HUES48 (cell line): ENCODE results near the gene FMNL3.
"Not testable (repeated sequence)": the region's sequence is repeated elsewhere in the genome, so short reads cannot be mapped to it uniquely, and the experiment has no call there.

Source experiments
- H3K27ac ChIP-seq: one replicate; pipeline ENCODE4 v1.7.0; 2013; ENCODE audit warnings: low read depth, low read length, inconsistent platforms
- H3K27me3 ChIP-seq: 2 replicates; pipeline ENCODE4 v1.6.1; 2013; ENCODE audit warnings: mild to moderate bottlenecking, low read length; ENCODE audit not compliant: control insufficient read depth, insufficient read depth
- H3K36me3 ChIP-seq: 2 replicates; pipeline ENCODE4 v1.6.1; 2013; ENCODE audit warnings: low read length; ENCODE audit not compliant: control insufficient read depth, insufficient read depth
- H3K4me1 ChIP-seq: 2 replicates; pipeline ENCODE4 v1.6.1; 2013; ENCODE audit warnings: mild to moderate bottlenecking, low read length; ENCODE audit not compliant: control insufficient read depth, insufficient read depth
- H3K4me3 ChIP-seq: 2 replicates; pipeline ENCODE4 v1.5.1; 2013; ENCODE audit warnings: mild to moderate bottlenecking, low read depth, low read length
- H3K9ac ChIP-seq: 2 replicates; pipeline ENCODE4 v1.6.1; 2013; ENCODE audit warnings: mild to moderate bottlenecking, low read depth, low read length, moderate library complexity
- H3K9me3 ChIP-seq: 2 replicates; pipeline ENCODE4 v1.6.1; 2013; ENCODE audit warnings: low read length; ENCODE audit not compliant: control insufficient read depth, insufficient read depth

Gene FMNL3

DNA sequence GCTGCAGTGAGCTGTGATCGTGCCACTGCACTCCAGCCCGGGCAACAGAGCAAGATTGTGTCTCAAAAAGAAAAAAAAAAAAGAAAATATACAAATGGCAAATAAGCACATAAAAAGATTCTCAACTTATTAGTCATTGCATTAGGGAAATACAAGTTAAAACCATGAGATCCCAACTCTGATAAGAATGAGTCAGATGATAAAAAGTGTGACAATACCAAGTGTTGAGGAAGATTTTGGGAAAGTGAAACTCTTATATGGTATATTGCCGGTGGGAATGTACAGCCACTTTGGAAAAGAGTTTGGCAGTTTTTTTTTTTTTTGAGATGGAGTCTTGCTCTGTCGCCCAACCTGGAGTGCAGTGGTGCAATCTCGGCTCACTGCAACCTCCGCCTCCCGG, 91.5 kb downstream of the FMNL3 start:
- Histone ChIP-seq H3K36me3 (no peaks in the 10 kb centered on the region), H3K9ac (no peak overlapping the region), H3K9me3 (no peaks in the 10 kb centered on the region), H3K4me1 (peaks cover 7% of the 10 kb centered on the region; the same call in 1 of the 2 replicates), H3K27me3 (no peaks in the 10 kb centered on the region), H3K27ac (no peak overlapping the region), H3K4me3 (no peak overlapping the region)

DNA sequence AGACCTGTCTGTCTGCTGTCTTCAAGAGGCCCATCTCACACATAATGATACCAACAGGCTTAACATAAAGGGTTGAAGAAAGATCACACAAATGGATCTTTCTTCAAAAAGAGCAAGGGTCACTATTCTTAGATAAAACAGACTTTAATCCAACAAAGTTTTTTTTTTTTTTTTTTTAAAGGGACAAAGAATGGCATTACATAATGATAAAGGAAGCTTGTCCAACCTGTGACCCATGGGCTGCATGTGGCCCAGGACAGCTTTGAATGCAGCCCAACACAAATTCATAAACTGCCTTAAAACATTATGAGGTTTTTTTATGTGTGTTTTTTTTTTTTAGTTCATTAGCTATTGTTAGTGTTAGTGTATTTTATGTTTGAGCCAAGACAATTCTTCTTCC, 95.0 kb downstream of the FMNL3 start:
- Histone ChIP-seq H3K36me3 (no peaks in the 10 kb centered on the region), H3K4me1 (no peaks in the 10 kb centered on the region), H3K9ac (no peak overlapping the region), H3K4me3 (no peak overlapping the region), H3K27ac (no peak overlapping the region), H3K27me3 (no peaks in the 10 kb centered on the region), H3K9me3 (no peaks in the 10 kb centered on the region)

DNA sequence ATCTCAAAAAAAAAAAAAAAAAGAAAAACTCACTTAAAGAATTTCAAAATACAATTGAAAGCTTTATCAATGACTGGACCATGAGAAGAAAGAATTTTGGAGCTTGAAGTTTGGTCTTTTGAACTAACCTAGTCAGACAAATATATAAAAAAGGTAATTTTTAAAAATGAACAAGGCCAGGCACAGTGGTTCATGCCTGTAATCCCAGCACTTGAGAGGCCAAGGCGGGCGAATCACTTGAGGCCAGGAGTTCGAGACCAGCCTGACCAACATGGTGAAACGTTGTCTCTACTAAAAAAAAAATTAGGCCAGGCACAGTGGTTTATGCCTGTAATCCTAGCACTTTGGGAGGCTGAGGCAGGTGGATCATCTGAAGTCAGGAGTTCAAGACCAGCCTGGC, 96.4 kb downstream of the FMNL3 start:
- H3K4me3 ChIP-seq, H3K9me3 ChIP-seq, H3K9ac ChIP-seq, H3K27ac ChIP-seq, H3K4me1 ChIP-seq, H3K36me3 ChIP-seq, H3K27me3 ChIP-seq: not testable (repeated sequence)

GRCh38 chr12:49609875-49610154, 97.4 kb downstream of the FMNL3 start:
- Histone ChIP-seq H3K36me3 (no peaks in the 10 kb centered on the region), H3K9me3 (no peaks in the 10 kb centered on the region), H3K9ac (no peak overlapping the region), H3K4me3 (no peak overlapping the region), H3K27ac (no peak overlapping the region), H3K4me1 (no peaks in the 10 kb centered on the region), H3K27me3 (no peaks in the 10 kb centered on the region)

GRCh38 chr12:49609059-49609874, 97.9 kb downstream of the FMNL3 start:
- Histone ChIP-seq H3K9ac (no peak overlapping the region), H3K36me3 (no peaks in the 10 kb centered on the region), H3K4me3 (no peak overlapping the region), H3K27ac (no peak overlapping the region), H3K4me1 (no peaks in the 10 kb centered on the region), H3K9me3 (no peaks in the 10 kb centered on the region), H3K27me3 (no peaks in the 10 kb centered on the region; the same call in 1 of the 2 replicates)

- H3K27ac ChIP-seq, H3K27me3 ChIP-seq, H3K4me3 ChIP-seq, H3K36me3 ChIP-seq, H3K9me3 ChIP-seq, H3K9ac ChIP-seq, H3K4me1 ChIP-seq: not testable (repeated sequence)
Observed at GRCh38 chr12:49605539-49605938, 101.7 kb downstream of the FMNL3 start, which contains the start of gene FAM186B. TSS of gene FAM186B (minus strand) at chr12:49605639. CDS start at chr12:49605477, 162 bp downstream.

GRCh38 chr12:49604856-49605255, 102.3 kb downstream of the FMNL3 start:
- Histone ChIP-seq H3K9ac (no peak overlapping the region), H3K4me1 (no peaks in the 10 kb centered on the region)

GRCh38 chr12:49603721-49604120, 103.5 kb downstream of the FMNL3 start:
- Histone ChIP-seq H3K27ac (no peak overlapping the region), H3K36me3 (no peaks in the 10 kb centered on the region), H3K4me3 (no peak overlapping the region), H3K27me3 (no peaks in the 10 kb centered on the region; the same call in 1 of the 2 replicates), H3K4me1 (no peaks in the 10 kb centered on the region), H3K9me3 (no peaks in the 10 kb centered on the region), H3K9ac (no peak overlapping the region)

More at GRCh38 chr12:49604856-49605255, 102.3 kb downstream of the FMNL3 start:
- H3K27ac ChIP-seq, result no peak overlapping the region
- H3K9me3 ChIP-seq, result no peaks in the 10 kb centered on the region
- H3K27me3 ChIP-seq, result no peaks in the 10 kb centered on the region; the same call in 1 of the 2 replicates
- no peak overlapping the region for H3K4me3 ChIP-seq
- no peaks in the 10 kb centered on the region for H3K36me3 ChIP-seq

DNA sequence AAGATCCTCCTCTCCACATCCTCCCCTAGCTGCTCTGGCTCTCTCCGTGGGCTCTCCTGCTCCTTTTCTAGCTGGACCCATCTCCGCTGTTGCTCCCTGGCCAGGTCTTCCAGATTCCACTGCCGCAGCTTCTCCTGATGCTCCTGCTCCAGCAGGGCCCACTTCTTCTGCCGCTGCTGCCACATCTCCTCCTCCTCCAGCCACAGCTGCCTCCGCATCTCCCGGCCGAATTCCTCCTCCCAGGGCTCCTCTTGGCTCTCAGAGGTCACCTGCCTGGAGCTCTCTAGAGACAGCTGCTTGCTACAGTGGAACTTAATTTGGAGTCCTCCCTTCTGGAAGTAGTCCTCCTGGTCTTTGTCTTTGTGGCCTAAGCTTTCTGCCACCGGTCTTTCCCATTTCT, 107.2 kb downstream of the FMNL3 start:
- H3K27ac ChIP-seq, result no peak overlapping the region
- H3K36me3 ChIP-seq, result no peaks in the 10 kb centered on the region
- no peak overlapping the region for H3K4me3 ChIP-seq
- H3K9ac ChIP-seq, result no peak overlapping the region
- no peaks in the 10 kb centered on the region; the same call in 1 of the 2 replicates for H3K27me3 ChIP-seq
- no peaks in the 10 kb centered on the region for H3K9me3 ChIP-seq
- no peaks in the 10 kb centered on the region for H3K4me1 ChIP-seq

- no peaks in the 10 kb centered on the region for H3K36me3 ChIP-seq
- H3K4me1 ChIP-seq, result no peaks in the 10 kb centered on the region
- H3K27ac ChIP-seq, result no peak overlapping the region
- no peak overlapping the region for H3K4me3 ChIP-seq
- no peak overlapping the region for H3K9ac ChIP-seq
- no peaks in the 10 kb centered on the region for H3K27me3 ChIP-seq
- no peaks in the 10 kb centered on the region for H3K9me3 ChIP-seq
Observed at GRCh38 chr12:49598527-49598926, 108.7 kb downstream of the FMNL3 start.

DNA sequence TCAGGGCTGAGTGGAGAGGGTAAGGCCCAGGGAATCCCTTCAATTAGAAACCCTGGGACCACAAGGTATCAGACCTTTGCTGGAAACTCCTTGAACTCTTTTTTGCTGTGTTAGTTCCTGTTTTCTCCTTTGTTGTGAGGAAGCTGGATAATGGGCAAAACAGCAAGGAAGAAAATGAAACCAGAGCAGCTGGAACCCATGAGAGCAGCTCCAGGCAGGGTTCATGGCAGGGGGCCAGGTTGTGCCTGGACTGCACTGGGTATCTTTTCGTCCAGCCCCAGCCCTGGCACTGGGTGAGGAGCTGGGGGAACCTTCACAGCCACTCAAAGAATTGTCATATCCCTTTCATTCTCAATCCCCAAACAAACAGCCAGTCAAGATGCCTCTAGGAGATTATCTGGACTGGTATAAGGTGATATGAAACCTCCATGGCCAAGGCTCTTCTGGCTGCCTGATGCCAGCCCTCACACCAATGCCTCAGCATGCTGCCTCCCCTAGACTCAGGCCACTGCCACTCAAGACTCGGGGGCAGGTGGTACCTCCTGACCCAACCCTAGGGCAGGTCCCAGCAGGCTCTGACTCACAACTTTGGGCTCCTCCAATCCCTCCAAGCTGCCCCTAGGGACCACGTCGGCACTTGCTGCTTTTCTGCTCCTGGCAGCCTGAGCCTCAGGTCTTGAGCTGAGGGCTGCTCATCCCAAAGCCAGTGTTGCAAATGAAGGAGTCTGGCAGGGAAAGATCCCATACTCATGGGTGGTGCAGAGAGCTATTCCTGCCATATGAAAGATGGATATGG, 118.3 kb downstream of the FMNL3 start:
- Histone ChIP-seq H3K4me1 (no peaks in the 10 kb centered on the region), H3K9ac (no peak overlapping the region), H3K9me3 (no peaks in the 10 kb centered on the region), H3K27me3 (no peaks in the 10 kb centered on the region), H3K27ac (no peak overlapping the region), H3K36me3 (peaks cover 5% of the 10 kb centered on the region; the same call in 1 of the 2 replicates), H3K4me3 (no peak overlapping the region)
